SJSA1 (cell line): ENCODE results near the gene A2M. TPM values are rescaled to one million over a fixed set of nuclear protein-coding genes. Genes with fewer than 3 reads are reported as not detected.

ENCODE experiments used
- total RNA-seq: library from RNA; depleted of rRNA; stranded (reverse); fragments of >200 nt; shearing (Covaris generic); gene quantifications from 2 replicates; pipeline ENCODE4 v1.2.3, GENCODE V29; 2014; rRNA removed

A2M gene
- total RNA-seq, 1 experiment from 2014 or later: 0.55 TPM

Other genes starting within 250 kb of the A2M start
- gene PHC1, start 201.4 kb downstream of the A2M start, total RNA-seq: 22.5 and 23.4 TPM in 2 replicates
- 157 and 162 TPM in 2 replicates for gene M6PR, start 166.3 kb downstream of the A2M start, total RNA-seq
- 0.13 TPM in 1 of 2 replicates, not detected in the other for gene KLRG1, start 126.4 kb downstream of the A2M start, total RNA-seq
- not detected in 2 replicates for gene PZP, start 92.5 kb upstream of the A2M start, total RNA-seq